ENCODE measurements around the gene C11orf97. TPM values are rescaled to one million over a fixed set of nuclear protein-coding genes. Genes with fewer than 3 reads are reported as not detected.
"Not testable (repeated sequence)": the region's sequence is repeated elsewhere in the genome, so short reads cannot be mapped to it uniquely, and the experiment has no call there.

The C11orf97 gene
- total RNA-seq, 1 donor from 2014 or later, result 0.35 TPM

DNA sequence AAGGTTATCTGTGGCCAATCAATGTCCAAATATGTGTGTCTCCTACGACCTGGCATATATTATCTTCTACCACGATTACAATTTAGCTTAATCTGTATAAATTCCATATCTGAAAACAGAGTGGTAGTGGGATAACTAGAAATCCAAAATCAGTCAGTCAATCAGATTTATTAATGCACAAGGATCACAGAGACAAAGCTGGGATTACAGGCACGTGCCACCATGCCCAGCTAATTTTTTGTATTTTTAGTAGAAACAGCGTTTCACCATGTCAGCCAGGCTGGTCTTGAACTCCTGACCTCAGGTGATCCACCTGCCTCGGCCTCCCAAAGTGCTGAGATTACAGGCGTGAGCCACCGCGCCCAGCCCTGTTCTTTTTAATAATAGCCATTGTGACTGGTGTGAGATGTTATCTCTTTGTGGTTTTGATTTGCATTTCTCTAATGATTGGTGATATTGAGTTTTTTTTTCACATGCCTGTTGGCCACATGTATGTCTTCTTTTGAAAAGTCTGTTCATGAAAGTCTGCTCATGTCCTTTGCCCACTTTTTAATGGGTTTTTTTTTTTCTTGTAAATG is 43.6 kb downstream of the C11orf97 start:
- ATAC-seq; DNase-seq (ENCODE audit: low spot score): not testable (repeated sequence)

DNA sequence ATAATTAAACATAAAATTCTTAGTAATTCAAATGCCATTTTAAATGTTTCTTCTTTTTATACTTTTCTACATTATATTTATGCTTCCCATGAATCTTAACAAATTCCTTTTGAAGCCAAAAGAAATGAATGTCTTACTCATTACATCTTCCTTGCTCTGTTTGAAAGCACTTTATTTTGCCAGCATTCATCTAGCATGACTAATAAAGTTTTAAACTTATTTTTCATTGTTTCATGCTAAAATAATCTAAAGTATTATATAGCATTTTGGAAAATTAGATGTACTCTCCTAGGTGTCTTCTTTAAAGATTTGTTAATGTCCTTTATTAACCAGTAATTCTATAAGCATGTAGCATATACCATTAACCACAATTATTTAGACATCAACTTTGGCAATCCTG is 45.2 kb downstream of the C11orf97 start:
- ATAC-seq (no peak), DNase-seq (ENCODE audit: low spot score) (no peak)

DNA sequence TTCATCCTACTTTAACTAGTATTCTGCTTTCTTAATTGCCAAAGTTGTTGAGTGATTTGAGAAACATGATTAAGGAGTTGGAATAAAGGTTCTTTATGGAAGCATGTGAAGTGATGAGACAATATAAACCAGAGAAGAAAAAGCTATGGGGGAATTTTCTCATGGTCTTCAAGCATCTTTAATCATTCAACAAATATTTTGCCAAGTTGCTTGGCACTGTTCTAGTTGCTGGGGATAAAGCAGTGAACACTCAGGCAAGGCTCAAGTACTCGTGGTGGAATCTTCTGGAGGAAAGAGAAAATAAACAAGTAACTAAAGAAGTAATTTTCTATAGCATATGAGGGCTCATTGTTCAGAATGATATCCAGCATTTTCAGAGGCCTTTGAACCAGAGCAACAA is 45.7 kb downstream of the C11orf97 start:
- no peak for ATAC-seq
- DNase-seq (ENCODE audit: low spot score), result no peak

DNA sequence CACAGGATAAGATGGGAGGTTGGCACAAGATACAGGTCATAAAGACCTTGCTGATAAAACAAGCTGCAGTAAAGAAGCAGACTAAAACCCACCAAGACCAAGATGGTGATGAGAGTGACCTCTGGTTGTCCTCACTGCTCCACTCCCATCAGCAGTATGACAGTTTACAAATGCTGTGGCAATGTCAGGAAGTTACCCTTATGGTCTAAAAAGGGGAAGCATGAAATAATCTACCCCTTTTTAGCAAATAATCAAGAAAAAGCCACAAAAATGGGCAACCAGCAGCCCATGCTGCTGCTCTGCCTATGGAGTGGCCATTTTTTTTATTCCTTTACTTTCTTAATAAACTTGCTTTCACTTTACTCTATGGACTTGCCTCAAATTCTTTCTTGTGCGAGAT is 46.2 kb downstream of the C11orf97 start:
- DNase-seq (ENCODE audit: low spot score) (no peak), ATAC-seq (no peak)

- no peak for ATAC-seq
Observed at GRCh38 chr11:94558932-94559331, 46.7 kb downstream of the C11orf97 start.

DNA sequence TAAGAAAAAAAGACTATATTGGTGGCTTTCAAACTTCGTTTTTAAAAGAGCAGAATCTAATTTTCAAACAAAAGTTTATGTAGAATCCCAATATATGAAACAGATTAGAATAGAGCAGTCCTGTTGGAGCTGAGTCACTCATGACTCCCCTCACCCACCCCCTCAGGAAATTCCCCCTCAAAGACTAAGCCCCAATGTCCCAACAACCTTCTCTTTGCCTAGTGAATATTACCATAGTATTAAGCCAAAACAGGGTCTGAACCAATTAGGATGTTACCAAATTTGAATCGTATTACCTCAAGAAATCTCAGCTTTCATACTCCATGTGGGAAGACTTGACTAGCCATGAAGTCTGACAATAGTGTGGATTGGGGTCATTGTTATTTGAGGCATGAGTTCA is 47.1 kb downstream of the C11orf97 start:
- ATAC-seq (no peak), DNase-seq (ENCODE audit: low spot score) (no peak)

More at GRCh38 chr11:94558932-94559331, 46.7 kb downstream of the C11orf97 start:
- no peak for DNase-seq (ENCODE audit: low spot score)

DNA sequence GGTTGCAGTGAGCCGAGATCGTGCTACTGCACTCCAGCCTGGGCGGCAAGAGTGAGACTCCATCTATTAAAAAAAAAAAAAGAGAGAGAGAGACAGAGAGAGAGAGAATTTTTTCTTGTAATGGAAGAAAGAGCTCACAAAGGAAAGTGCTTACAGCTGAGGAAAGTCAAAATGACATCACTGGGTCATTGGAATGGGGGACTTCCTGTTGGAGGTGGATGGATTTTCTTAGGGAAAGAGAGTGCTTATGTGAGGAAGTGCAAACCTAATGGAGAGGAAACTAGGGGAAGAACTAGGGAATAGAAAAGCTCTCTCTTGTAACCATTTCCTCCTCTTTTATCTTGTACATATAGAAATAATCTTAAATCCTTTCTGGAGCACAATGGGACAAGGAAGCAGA is 48.6 kb downstream of the C11orf97 start:
- no peak for ATAC-seq
- DNase-seq (ENCODE audit: low spot score), result no peak

- ATAC-seq (no peak), DNase-seq (ENCODE audit: low spot score) (no peak)
Observed at GRCh38 chr11:94563176-94563847, 51.1 kb downstream of the C11orf97 start.

DNA sequence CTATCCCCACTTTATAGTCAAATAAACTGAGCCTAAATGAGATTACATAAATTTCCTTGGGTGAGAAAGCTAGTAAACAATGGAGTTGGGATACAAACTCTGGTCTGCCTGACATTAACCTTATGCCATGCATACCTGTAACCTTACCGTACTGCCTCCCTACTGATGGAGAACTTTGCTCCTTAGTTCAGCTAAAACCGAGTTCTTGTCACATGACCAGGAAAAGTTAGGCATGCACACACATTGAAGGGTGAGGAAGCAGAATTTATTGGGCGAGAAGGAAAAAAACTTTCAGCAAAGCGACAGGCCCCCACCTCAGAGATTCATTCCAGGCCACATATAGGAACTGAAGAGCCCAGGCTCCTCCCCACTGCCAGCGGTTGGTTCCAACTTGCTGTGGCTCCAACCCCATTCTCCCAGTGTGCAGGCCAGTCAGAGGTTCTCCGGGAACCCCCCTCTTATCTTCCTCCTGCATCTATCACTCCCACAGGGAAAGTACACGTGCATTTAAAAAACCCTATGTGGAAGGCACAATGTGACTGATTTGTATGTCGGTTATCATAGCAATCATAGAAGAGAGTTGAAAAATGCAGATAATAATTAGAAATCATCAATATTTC is 51.7 kb downstream of the C11orf97 start:
- ATAC-seq, result no peak

DNA sequence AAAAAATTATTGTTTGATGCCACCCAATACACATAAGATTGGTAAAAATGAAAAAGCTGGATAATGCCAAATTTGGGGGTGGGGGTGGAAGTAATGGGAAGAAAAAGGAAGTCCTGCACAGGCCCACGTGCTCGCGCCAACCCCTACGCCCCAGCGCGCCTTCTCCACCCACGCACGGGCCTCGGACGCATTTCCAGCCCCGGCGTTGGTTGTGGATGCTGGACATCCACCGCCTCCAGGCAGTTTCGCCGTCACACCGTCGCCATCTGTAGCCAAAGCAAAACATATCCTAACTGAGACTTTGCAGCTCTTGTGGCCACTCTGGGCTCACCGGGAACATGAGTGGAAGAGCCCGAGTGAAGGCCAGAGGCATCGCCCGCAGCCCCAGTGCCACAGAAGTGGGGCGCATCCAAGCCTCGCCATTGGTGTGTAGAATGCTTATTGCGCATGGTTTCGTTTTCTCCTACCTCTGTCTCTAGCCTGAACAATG is 55.0 kb downstream of the C11orf97 start, which contains the start of gene PIWIL4:
Gene PIWIL4 (plus strand): TSS at position 188 of the 490 bp plus-strand sequence. CDS start 151 bp downstream, at position 339.
- DNase-seq (ENCODE audit: low spot score) (no peak), ATAC-seq (no peak)

More for the DNA sequence above, 51.7 kb downstream of the C11orf97 start:
- DNase-seq (ENCODE audit: low spot score), result no peak

DNA sequence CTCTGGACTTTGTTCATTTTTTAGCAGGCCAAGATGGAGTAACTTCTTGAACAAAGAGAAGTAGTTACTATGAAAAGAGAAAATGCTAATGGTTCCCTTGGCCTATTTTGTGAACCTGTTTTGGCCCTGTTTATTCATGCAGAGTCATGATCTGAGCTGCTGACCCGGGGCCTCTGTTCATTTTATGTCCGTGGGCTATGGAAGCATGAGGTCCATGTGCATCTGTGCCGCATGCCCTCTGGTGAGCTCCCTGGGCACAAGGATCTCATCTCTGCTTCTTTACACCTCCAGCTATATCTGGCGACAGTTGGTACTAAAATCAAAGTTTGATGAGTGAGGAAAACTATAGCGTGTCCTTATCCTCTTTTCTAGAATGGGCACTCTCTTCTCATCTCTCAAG is 55.9 kb downstream of the C11orf97 start:
- ATAC-seq (no peak), DNase-seq (ENCODE audit: low spot score) (no peak)

GRCh38 chr11:94568717-94569116 is 56.5 kb downstream of the C11orf97 start:
- ATAC-seq, result no peak
- no peak for DNase-seq (ENCODE audit: low spot score)

DNA sequence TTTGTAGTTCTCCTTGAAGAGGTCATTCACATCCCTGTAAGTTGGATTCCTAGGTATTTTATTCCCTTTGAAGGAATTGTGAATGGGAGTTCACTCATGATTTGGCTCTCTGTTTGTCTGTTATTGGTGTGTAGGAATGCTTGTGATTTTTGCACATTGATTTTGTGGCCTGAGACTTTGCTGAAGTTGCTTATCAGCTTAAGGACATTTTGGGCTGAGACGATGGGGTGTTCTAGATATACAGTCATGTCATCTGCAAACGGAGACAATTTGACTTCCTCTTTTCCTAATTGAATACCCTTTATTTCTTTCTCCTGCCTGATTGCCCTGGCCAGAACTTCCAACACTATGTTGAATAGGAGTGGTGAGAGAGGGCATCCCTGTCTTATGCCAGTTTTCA is 60.7 kb downstream of the C11orf97 start:
- not testable (repeated sequence) for DNase-seq (ENCODE audit: low spot score); ATAC-seq

DNA sequence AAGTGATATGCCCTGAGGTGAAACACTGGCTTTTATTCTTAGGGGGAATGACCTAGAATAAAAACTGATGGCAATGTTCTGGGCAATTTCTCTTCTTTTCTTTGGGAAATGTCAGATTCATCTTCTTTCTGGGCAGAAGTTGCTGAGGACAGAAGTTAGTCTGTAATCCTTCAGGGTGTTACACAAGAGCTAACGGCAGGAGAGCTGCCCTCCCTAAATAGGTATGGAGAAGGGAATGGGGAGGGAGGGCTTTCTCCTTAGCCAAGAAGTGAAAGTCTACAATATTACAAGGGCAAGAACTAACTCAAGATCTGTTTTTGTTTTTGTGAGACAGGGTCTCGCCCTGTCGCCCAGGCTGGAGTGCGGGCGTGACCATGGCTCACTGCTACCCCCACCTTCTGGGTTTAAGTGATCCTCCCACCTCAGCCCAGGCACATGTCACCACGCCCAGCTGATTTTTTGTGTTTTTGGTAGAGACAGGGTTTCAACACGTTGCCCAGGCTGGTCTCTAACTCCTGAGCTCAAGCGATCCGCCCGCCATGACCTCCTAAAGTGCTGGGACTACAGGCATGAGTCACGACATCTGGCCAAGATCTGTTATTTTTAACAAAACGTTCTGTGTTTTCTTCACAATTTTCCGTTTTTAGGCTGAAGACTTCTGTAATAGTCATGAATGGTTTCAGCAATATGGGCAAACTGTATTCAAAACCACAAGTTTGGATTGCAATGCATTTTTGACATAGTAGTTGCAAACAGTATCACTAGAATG is 62.1 kb downstream of the C11orf97 start:
- ATAC-seq (no peak), DNase-seq (ENCODE audit: low spot score) (no peak)

GRCh38 chr11:94576306-94576705 is 64.0 kb downstream of the C11orf97 start:
- DNase-seq (ENCODE audit: low spot score) (no peak), ATAC-seq (no peak)

- ATAC-seq (no peak), DNase-seq (ENCODE audit: low spot score) (no peak)
Observed at GRCh38 chr11:94577841-94578240, 65.6 kb downstream of the C11orf97 start.

Other genes starting within 250 kb of the C11orf97 start
- gene IZUMO1R, start 207.9 kb upstream of the C11orf97 start, total RNA-seq, result not detected
- 0.28 TPM for gene GPR83, start 111.0 kb upstream of the C11orf97 start, total RNA-seq
- gene MRE11, start 18.6 kb upstream of the C11orf97 start, total RNA-seq, result 3.9 TPM
- 4.3 TPM for gene ANKRD49, start 18.5 kb upstream of the C11orf97 start, total RNA-seq
- gene FUT4, start 31.5 kb downstream of the C11orf97 start, total RNA-seq, result 1.2 TPM
- 0.28 TPM for gene PIWIL4, start 54.9 kb downstream of the C11orf97 start, total RNA-seq